Immature natural killer cell (primary cell): ENCODE measurements around the gene WNT2B. TPM values are rescaled to one million over a fixed set of nuclear protein-coding genes. Genes with fewer than 3 reads are reported as not detected.

Experiments
- DNase-seq, 3 donors: peaks; one replicate each; pipeline ENCODE4 v3.0.0; 2022; ENCODE audit warnings: mixed read lengths in 1 of 3
- H3K27ac Mint-ChIP-seq, 6 donors: one replicate each; pipeline ENCODE4 v1.8.0; 2020; ENCODE audit warnings: mixed read lengths in 6 of 6, mild to moderate bottlenecking in 5 of 6, inconsistent platforms in 4 of 6, moderate library complexity in 3 of 6
- H3K27me3 Mint-ChIP-seq, 3 donors: one replicate each; pipeline ENCODE4 v1.8.0; 2020 to 2021; ENCODE audit warnings: low read depth in 3 of 3, mild to moderate bottlenecking in 3 of 3, mixed read lengths in 3 of 3, moderate library complexity in 3 of 3, inconsistent platforms in 1 of 3
- H3K36me3 Mint-ChIP-seq, 3 donors: one replicate each; pipeline ENCODE4 v1.8.0; 2020; ENCODE audit warnings: mixed read lengths in 3 of 3, inconsistent platforms in 2 of 3, mild to moderate bottlenecking in 2 of 3
- H3K4me1 Mint-ChIP-seq, 2 donors: one replicate each; pipeline ENCODE4 v1.8.0; 2020; ENCODE audit warnings: inconsistent platforms in 2 of 2, mild to moderate bottlenecking in 2 of 2, mixed read lengths in 2 of 2, moderate library complexity in 1 of 2
- H3K4me3 Mint-ChIP-seq, 5 donors: one replicate each; pipeline ENCODE4 v1.8.0; 2020; ENCODE audit warnings: mild to moderate bottlenecking in 5 of 5, mixed read lengths in 5 of 5, inconsistent platforms in 3 of 5, moderate library complexity in 3 of 5
- H3K9me3 Mint-ChIP-seq, 6 donors: one replicate each; pipeline ENCODE4 v1.8.0; 2020; ENCODE audit warnings: mild to moderate bottlenecking in 6 of 6, mixed read lengths in 6 of 6, inconsistent platforms in 4 of 6, moderate library complexity in 3 of 6
- polyA plus RNA-seq, 3 donors: library from polyadenylated mRNA; unstranded; fragments of 300-500 nt; fragmentation: Illumina TruSeq; gene quantifications; one replicate each; pipeline ENCODE4 v1.2.3, GENCODE V29; 2021

The WNT2B gene
- polyA plus RNA-seq, 3 donors from 2014 or later, result 0.03 TPM; not detected in 2

- no peaks in the 10 kb centered on the region for H3K4me1 Mint-ChIP-seq
- no peak overlapping the region for H3K4me3 Mint-ChIP-seq
- no peak overlapping the region for H3K27ac Mint-ChIP-seq
- H3K36me3 Mint-ChIP-seq, result peaks cover 10 to 15% (median 14%) of the 10 kb centered on the region in 3 donors
- DNase-seq, result no peak
- H3K27me3 Mint-ChIP-seq, result peaks cover 0 to 7% (median 0%) of the 10 kb centered on the region in 3 donors
- no peaks in the 10 kb centered on the region for H3K9me3 Mint-ChIP-seq
These were observed 13.9 kb downstream of the WNT2B start for GRCh38 chr1:112522621-112523020.

- H3K27ac Mint-ChIP-seq, result no peak overlapping the region
- H3K4me3 Mint-ChIP-seq, result no peak overlapping the region
These were observed 15.5 kb downstream of the WNT2B start for GRCh38 chr1:112524251-112524650.

GRCh38 chr1:112524986-112525385 is 16.2 kb downstream of the WNT2B start:
- H3K36me3 Mint-ChIP-seq, result peaks cover 11 to 21% (median 18%) of the 10 kb centered on the region in 3 donors
- H3K4me1 Mint-ChIP-seq, result no peaks in the 10 kb centered on the region
- peaks cover 0 to 5% (median 0%) of the 10 kb centered on the region in 3 donors for H3K27me3 Mint-ChIP-seq
- H3K27ac Mint-ChIP-seq, result no peak overlapping the region
- H3K4me3 Mint-ChIP-seq, result no peak overlapping the region
- no peaks in the 10 kb centered on the region for H3K9me3 Mint-ChIP-seq
- no peak for DNase-seq

More at GRCh38 chr1:112524251-112524650, 15.5 kb downstream of the WNT2B start:
- H3K9me3 Mint-ChIP-seq, result no peaks in the 10 kb centered on the region
- H3K36me3 Mint-ChIP-seq, result peaks cover 11 to 21% (median 18%) of the 10 kb centered on the region in 3 donors
- H3K27me3 Mint-ChIP-seq, result peaks cover 0 to 5% (median 0%) of the 10 kb centered on the region in 3 donors
- DNase-seq, result no peak
- no peaks in the 10 kb centered on the region for H3K4me1 Mint-ChIP-seq

- Mint-ChIP-seq H3K9me3 (no peaks in the 10 kb centered on the region), H3K27ac (no peak overlapping the region), H3K36me3 (peaks cover 11 to 33% (median 18%) of the 10 kb centered on the region in 3 donors), H3K27me3 (peaks cover 0 to 1% (median 0%) of the 10 kb centered on the region in 3 donors), H3K4me1 (no peaks in the 10 kb centered on the region), H3K4me3 (no peak overlapping the region)
- DNase-seq, result no peak
These were observed 18.7 kb downstream of the WNT2B start for GRCh38 chr1:112527266-112528010.

GRCh38 chr1:112528076-112528475 is 19.3 kb downstream of the WNT2B start:
- Mint-ChIP-seq H3K27ac (no peak overlapping the region), H3K36me3 (peaks cover 11 to 38% (median 18%) of the 10 kb centered on the region in 3 donors), H3K4me1 (no peaks in the 10 kb centered on the region), H3K9me3 (no peaks in the 10 kb centered on the region), H3K27me3 (peaks cover 0 to 1% (median 0%) of the 10 kb centered on the region in 3 donors), H3K4me3 (no peak overlapping the region)
- no peak for DNase-seq

- Mint-ChIP-seq H3K4me3 (no peak overlapping the region), H3K4me1 (no peaks in the 10 kb centered on the region), H3K27me3 (no peaks in the 10 kb centered on the region), H3K27ac (no peak overlapping the region), H3K36me3 (peaks cover 11 to 38% (median 22%) of the 10 kb centered on the region in 3 donors), H3K9me3 (no peaks in the 10 kb centered on the region)
- DNase-seq, result no peak
These were observed 20.5 kb downstream of the WNT2B start for GRCh38 chr1:112529301-112529700.

GRCh38 chr1:112530832-112531231 is 22.1 kb downstream of the WNT2B start:
- H3K4me3 Mint-ChIP-seq, result no peak overlapping the region
- H3K9me3 Mint-ChIP-seq, result no peaks in the 10 kb centered on the region
- no peak overlapping the region for H3K27ac Mint-ChIP-seq
- H3K27me3 Mint-ChIP-seq, result no peaks in the 10 kb centered on the region
- H3K36me3 Mint-ChIP-seq, result peaks cover 11 to 38% (median 17%) of the 10 kb centered on the region in 3 donors
- no peaks in the 10 kb centered on the region for H3K4me1 Mint-ChIP-seq
- DNase-seq, result no peak

- no peak overlapping the region for H3K4me3 Mint-ChIP-seq
These were observed 23.3 kb downstream of the WNT2B start for GRCh38 chr1:112532064-112532463.

GRCh38 chr1:112533029-112533428 is 24.3 kb downstream of the WNT2B start:
- Mint-ChIP-seq H3K9me3 (no peaks in the 10 kb centered on the region), H3K27ac (no peak overlapping the region), H3K27me3 (no peaks in the 10 kb centered on the region), H3K36me3 (peaks cover 0 to 19% (median 5%) of the 10 kb centered on the region in 3 donors), H3K4me3 (no peak overlapping the region), H3K4me1 (no peaks in the 10 kb centered on the region)
- no peak for DNase-seq

More at GRCh38 chr1:112532064-112532463, 23.3 kb downstream of the WNT2B start:
- Mint-ChIP-seq H3K27ac (no peak overlapping the region), H3K27me3 (no peaks in the 10 kb centered on the region), H3K4me1 (no peaks in the 10 kb centered on the region), H3K9me3 (no peaks in the 10 kb centered on the region), H3K36me3 (peaks cover 7 to 29% (median 13%) of the 10 kb centered on the region in 3 donors)
- DNase-seq, result no peak

- Mint-ChIP-seq H3K36me3 (peaks cover 5 to 23% (median 11%) of the 10 kb centered on the region in 3 donors), H3K27ac (no peak overlapping the region), H3K27me3 (no peaks in the 10 kb centered on the region), H3K4me3 (no peak overlapping the region), H3K4me1 (no peaks in the 10 kb centered on the region), H3K9me3 (no peaks in the 10 kb centered on the region)
- DNase-seq, result no peak
These were observed 27.8 kb downstream of the WNT2B start for GRCh38 chr1:112536561-112536960.

GRCh38 chr1:112537456-112537855 is 28.7 kb downstream of the WNT2B start:
- Mint-ChIP-seq H3K27me3 (no peaks in the 10 kb centered on the region), H3K4me3 (no peak overlapping the region), H3K4me1 (no peaks in the 10 kb centered on the region), H3K9me3 (no peaks in the 10 kb centered on the region), H3K36me3 (peaks cover 5 to 27% (median 10%) of the 10 kb centered on the region in 3 donors), H3K27ac (no peak overlapping the region)
- DNase-seq, result no peak

GRCh38 chr1:112538883-112539282 is 30.1 kb downstream of the WNT2B start:
- Mint-ChIP-seq H3K4me3 (no peak overlapping the region), H3K9me3 (no peaks in the 10 kb centered on the region), H3K36me3 (peaks cover 5 to 24% (median 5%) of the 10 kb centered on the region in 3 donors), H3K27me3 (no peaks in the 10 kb centered on the region), H3K4me1 (no peaks in the 10 kb centered on the region), H3K27ac (no peak overlapping the region)
- no peak for DNase-seq

- peaks cover 5 to 22% (median 5%) of the 10 kb centered on the region in 3 donors for H3K36me3 Mint-ChIP-seq
- no peak overlapping the region for H3K4me3 Mint-ChIP-seq
- DNase-seq, result no peak
- H3K4me1 Mint-ChIP-seq, result no peaks in the 10 kb centered on the region
- H3K27me3 Mint-ChIP-seq, result no peaks in the 10 kb centered on the region
- no peaks in the 10 kb centered on the region for H3K9me3 Mint-ChIP-seq
- no peak overlapping the region for H3K27ac Mint-ChIP-seq
These were observed 31.5 kb downstream of the WNT2B start for GRCh38 chr1:112540226-112540794.

- Mint-ChIP-seq H3K27me3 (no peaks in the 10 kb centered on the region), H3K36me3 (peaks cover 5 to 26% (median 7%) of the 10 kb centered on the region in 3 donors), H3K9me3 (no peaks in the 10 kb centered on the region), H3K4me1 (no peaks in the 10 kb centered on the region), H3K27ac (no peak overlapping the region), H3K4me3 (no peak overlapping the region)
- no peak for DNase-seq
These were observed 32.5 kb downstream of the WNT2B start for GRCh38 chr1:112541299-112541698.
